Stimulated activated CD8-positive, alpha-beta memory T cell treated with anti-CD3 and anti-CD28 coated beads, Interleukin-7, amount 100 ng/mL, for 24 hours (primary cell): Measurements from ENCODE around the gene SPOP.

Experiments used
- DNase-seq: peaks from one replicate; pipeline ENCODE4 v3.0.0-alpha.2; 2020; ENCODE audit warnings: low read depth

SPOP gene

GRCh38 chr17:49549691-49550678, 127.9 kb downstream of the SPOP start:
- DNase-seq: no peak

GRCh38 chr17:49549311-49549605, 128.6 kb downstream of the SPOP start:
- DNase-seq: no peak
